Osteoblast (primary cell): ENCODE data around the gene CYTH4. TPM values are rescaled to one million over a fixed set of nuclear protein-coding genes. Genes with fewer than 3 reads are reported as not detected.
A peak's percentile ranks its signal among the peaks of the same experiment; 100 is the strongest.

Experiments used
- DNase-seq: peaks from one replicate; pipeline ENCODE4 v3.0.0; 2011; ENCODE audit warnings: low spot score, mixed read lengths; ENCODE audit not compliant: insufficient read length; ENCODE audit errors: missing footprints
- H2AFZ ChIP-seq: 2 replicates; pipeline ENCODE4 v1.6.0; 2011; ENCODE audit warnings: mild to moderate bottlenecking, low read length
- H3K27ac ChIP-seq: 2 replicates; pipeline ENCODE4 v1.5.1; 2011; ENCODE audit warnings: mild to moderate bottlenecking, low read depth, low read length, moderate library complexity
- H3K27me3 ChIP-seq: 2 replicates; pipeline ENCODE4 v1.6.0; 2012; ENCODE audit warnings: mild to moderate bottlenecking, control low read depth, inconsistent platforms, low read length, moderate library complexity; ENCODE audit not compliant: insufficient read depth
- H3K36me3 ChIP-seq: 2 replicates; pipeline ENCODE4 v1.5.1; 2011; ENCODE audit warnings: mild to moderate bottlenecking, low read length, control low read depth, moderate library complexity; ENCODE audit not compliant: insufficient read depth
- H3K4me1 ChIP-seq: 2 replicates; pipeline ENCODE4 v1.5.1; 2011; ENCODE audit warnings: mild to moderate bottlenecking, low read length, control low read depth, moderate library complexity; ENCODE audit not compliant: insufficient read depth
- H3K4me2 ChIP-seq: 2 replicates; pipeline ENCODE4 v1.6.0; 2011; ENCODE audit warnings: mild to moderate bottlenecking, low read length; ENCODE audit not compliant: insufficient read depth
- H3K4me3 ChIP-seq: fragments of 200-600 bp; sonication (generic); 3 replicates; pipeline ENCODE4 v1.5.1; 2012; ENCODE audit warnings: mild to moderate bottlenecking, low read length, inconsistent platforms; ENCODE audit not compliant: insufficient read depth
- H3K79me2 ChIP-seq: 2 replicates; pipeline ENCODE4 v1.6.0; 2012; ENCODE audit warnings: mild to moderate bottlenecking, low read length, control low read depth, inconsistent platforms; ENCODE audit not compliant: insufficient read depth
- H3K9me3 ChIP-seq: 2 replicates; pipeline ENCODE4 v1.5.1; 2011; ENCODE audit warnings: low read depth, low read length, control low read depth
- H4K20me1 ChIP-seq: 2 replicates; pipeline ENCODE4 v1.6.0; 2012; ENCODE audit warnings: mild to moderate bottlenecking, low read length, control low read depth; ENCODE audit not compliant: insufficient read depth
- total RNA-seq: library from RNA; depleted of rRNA; stranded (reverse); fragments of >200 nt; gene quantifications from 2 replicates; pipeline ENCODE4 v1.2.3, GENCODE V29; 2012
- TF ChIP-seq, protein P1 (sequence below): IDR thresholded peaks from 2 replicates; pipeline ENCODE4 v1.5.1; 2011; ENCODE audit warnings: mild to moderate bottlenecking, low read depth, low read length, moderate library complexity; ENCODE audit errors: extremely low read depth

Gene CYTH4
- total RNA-seq, 1 donor: 0.72 TPM

DNA sequence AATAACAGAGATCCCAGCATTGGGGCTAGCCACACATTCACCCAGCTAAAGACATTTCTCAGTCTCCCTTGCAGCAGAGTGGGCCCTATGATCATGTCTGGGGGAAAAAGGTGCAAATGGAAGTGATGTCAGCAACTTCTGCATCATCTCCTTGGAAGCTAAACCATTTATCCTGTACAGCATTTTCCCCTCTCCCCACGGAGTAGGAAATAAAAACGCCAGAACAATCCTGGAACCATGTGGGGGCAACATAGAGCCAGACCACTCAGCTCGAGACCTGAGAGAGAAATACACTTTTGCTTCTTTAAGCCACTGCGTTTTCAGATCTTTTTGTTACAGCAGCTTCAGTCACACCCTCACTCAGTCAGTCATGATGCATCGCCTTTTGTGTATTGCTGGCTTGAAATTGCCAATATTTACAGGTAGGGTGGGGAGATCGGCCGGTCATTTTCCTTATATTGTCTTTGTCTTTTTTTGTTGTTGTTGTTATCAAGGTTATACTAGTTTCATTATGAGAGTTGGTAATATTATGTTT lies 29.1 kb upstream of the CYTH4 start:
- Histone ChIP-seq H3K4me1 (peaks cover 14% of the 10 kb centered on the region), H3K27me3 (peaks cover 11% of the 10 kb centered on the region), H3K36me3 (no peaks in the 10 kb centered on the region), H3K9me3 (no peaks in the 10 kb centered on the region), H3K4me2 (no peak overlapping the region), H4K20me1 (no peaks in the 10 kb centered on the region), H3K27ac (no peak overlapping the region), H3K79me2 (no peaks in the 10 kb centered on the region), H3K4me3 (no peak overlapping the region), H2AFZ (no peak overlapping the region)
- TF ChIP-seq, protein P1, sequence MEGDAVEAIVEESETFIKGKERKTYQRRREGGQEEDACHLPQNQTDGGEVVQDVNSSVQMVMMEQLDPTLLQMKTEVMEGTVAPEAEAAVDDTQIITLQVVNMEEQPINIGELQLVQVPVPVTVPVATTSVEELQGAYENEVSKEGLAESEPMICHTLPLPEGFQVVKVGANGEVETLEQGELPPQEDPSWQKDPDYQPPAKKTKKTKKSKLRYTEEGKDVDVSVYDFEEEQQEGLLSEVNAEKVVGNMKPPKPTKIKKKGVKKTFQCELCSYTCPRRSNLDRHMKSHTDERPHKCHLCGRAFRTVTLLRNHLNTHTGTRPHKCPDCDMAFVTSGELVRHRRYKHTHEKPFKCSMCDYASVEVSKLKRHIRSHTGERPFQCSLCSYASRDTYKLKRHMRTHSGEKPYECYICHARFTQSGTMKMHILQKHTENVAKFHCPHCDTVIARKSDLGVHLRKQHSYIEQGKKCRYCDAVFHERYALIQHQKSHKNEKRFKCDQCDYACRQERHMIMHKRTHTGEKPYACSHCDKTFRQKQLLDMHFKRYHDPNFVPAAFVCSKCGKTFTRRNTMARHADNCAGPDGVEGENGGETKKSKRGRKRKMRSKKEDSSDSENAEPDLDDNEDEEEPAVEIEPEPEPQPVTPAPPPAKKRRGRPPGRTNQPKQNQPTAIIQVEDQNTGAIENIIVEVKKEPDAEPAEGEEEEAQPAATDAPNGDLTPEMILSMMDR: no peak
- DNase-seq: no peak

DNA sequence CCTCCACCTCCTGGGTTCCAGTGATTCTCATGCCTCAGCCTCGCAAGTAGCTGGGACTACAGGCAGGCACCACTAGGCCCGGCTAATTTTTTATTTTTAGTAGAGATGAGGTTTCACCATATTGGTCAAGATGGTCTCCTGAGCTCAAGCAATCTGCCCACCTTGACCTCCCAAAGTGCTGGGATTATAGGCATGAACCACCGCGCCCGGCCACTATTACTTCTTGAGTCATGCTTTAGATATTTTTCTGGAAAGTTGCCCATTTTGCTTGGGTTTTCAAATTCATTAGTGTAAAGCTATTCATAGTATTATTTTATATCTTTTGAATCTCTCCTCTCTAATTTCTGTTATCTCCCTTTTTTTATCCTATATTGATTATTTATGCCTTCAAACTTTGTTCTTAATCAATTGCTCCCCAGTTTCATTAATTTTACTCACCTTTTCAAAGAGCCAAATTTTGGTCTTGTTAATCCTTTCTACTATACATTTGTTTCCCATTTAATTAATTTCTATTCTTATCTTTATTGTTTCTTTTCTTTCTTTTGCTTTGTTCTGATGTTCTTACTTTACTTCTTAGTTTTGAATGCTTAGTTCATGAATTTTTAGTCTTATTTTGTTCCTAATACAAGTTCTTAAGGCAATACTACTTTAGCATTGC lies 28.0 kb upstream of the CYTH4 start:
- Histone ChIP-seq H4K20me1 (no peaks in the 10 kb centered on the region), H2AFZ (no peak overlapping the region), H3K4me1 (peaks cover 15% of the 10 kb centered on the region), H3K9me3 (no peaks in the 10 kb centered on the region), H3K4me3 (no peak overlapping the region), H3K79me2 (no peaks in the 10 kb centered on the region), H3K27ac (no peak overlapping the region), H3K27me3 (peaks cover 11% of the 10 kb centered on the region), H3K36me3 (no peaks in the 10 kb centered on the region), H3K4me2 (peak overlapping the region; percentile 24)
- DNase-seq: peak; percentile 56
- TF ChIP-seq, protein P1: no peak

DNA sequence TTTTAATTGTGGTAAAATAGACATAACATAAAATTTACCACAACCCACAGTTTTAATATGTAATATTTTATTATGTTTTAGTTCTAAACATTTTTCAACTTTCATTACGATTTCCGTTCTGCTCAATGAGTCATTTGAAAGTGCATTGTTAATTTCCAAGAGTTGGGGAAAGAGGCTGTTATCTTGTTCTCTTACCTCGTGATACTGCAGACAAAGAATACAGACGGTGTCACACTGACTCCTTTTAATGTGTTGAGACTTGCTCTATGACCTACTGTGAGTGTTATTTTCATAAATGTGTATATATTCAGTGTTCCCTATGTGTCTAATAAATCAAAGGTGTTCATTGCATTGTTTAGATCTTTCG lies 27.5 kb upstream of the CYTH4 start:
- peaks cover 20% of the 10 kb centered on the region for H3K4me1 ChIP-seq
- H2AFZ ChIP-seq: no peak overlapping the region
- H3K27me3 ChIP-seq: peaks cover 11% of the 10 kb centered on the region
- no peaks in the 10 kb centered on the region for H4K20me1 ChIP-seq
- H3K4me3 ChIP-seq: no peak overlapping the region
- H3K9me3 ChIP-seq: no peaks in the 10 kb centered on the region
- H3K36me3 ChIP-seq: no peaks in the 10 kb centered on the region
- no peak overlapping the region for H3K27ac ChIP-seq
- no peaks in the 10 kb centered on the region for H3K79me2 ChIP-seq
- peak overlapping the region; percentile 24 for H3K4me2 ChIP-seq
- peak; percentile 43 for DNase-seq
- TF ChIP-seq, protein P1: no peak

DNA sequence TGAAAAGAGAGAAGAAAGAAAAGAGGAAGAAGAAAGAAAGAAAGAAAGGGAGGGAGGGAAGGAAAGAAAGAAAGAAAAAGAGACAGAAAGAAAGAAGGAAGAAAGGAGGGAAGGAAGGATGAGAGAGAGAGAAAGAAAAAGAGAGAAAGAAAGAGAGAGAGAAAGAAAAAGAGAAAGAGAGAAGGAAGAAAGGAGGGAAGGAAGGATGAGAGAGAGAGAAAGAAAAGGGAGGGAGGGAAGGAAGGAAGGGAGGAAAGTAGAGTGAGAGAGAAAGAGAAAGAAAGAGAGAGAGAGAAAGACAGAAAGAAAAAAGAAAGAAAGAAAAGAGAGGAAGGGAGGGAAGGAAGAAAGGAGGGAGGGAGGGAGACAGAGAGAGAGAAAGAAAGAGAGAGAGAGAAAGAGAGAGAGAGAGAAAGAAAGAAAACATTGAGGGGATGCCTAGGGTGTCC lies 26.7 kb upstream of the CYTH4 start:
- no peaks in the 10 kb centered on the region for H4K20me1 ChIP-seq
- no peak overlapping the region for H3K4me2 ChIP-seq
- H3K27me3 ChIP-seq: peaks cover 14% of the 10 kb centered on the region
- TF ChIP-seq, protein P1: no peak
- H3K27ac ChIP-seq: no peak overlapping the region
- no peaks in the 10 kb centered on the region for H3K79me2 ChIP-seq
- no peaks in the 10 kb centered on the region for H3K9me3 ChIP-seq
- H3K4me3 ChIP-seq: no peak overlapping the region
- no peaks in the 10 kb centered on the region for H3K36me3 ChIP-seq
- DNase-seq: no peak
- H3K4me1 ChIP-seq: peaks cover 21% of the 10 kb centered on the region
- H2AFZ ChIP-seq: no peak overlapping the region
